DOHH2 (cell line): ENCODE measurements around the gene PAX7.
A peak's percentile ranks its signal among the peaks of the same experiment; 100 is the strongest.

ENCODE experiments used
- H3F3A ChIP-seq: fragments of 200-600 bp; sonication (generic), shearing (Covaris generic); 2 replicates; pipeline ENCODE4 v1.6.0; 2016; ENCODE audit warnings: antibody characterized with exemption, mild to moderate bottlenecking; ENCODE audit not compliant: control insufficient read depth, insufficient read depth
- H3K27ac ChIP-seq: fragments of 200-600 bp; sonication (generic); 2 replicates; pipeline ENCODE4 v1.5.1; 2014; ENCODE audit warnings: low read depth, mild to moderate bottlenecking, low read length, moderate library complexity
- H3K27me3 ChIP-seq: fragments of 200-600 bp; sonication (generic); 2 replicates; pipeline ENCODE4 v1.6.1; 2014; ENCODE audit warnings: mild to moderate bottlenecking, low read length, mixed read lengths; ENCODE audit not compliant: control insufficient read depth
- H3K36me3 ChIP-seq: fragments of 200-600 bp; sonication (generic); 2 replicates; pipeline ENCODE4 v1.6.1; 2014; ENCODE audit warnings: mild to moderate bottlenecking, low read length, moderate library complexity, mixed read lengths; ENCODE audit not compliant: control insufficient read depth
- H3K4me1 ChIP-seq: fragments of 200-600 bp; sonication (generic); 2 replicates; pipeline ENCODE4 v1.6.1; 2014; ENCODE audit warnings: mild to moderate bottlenecking, low read length, mixed read lengths; ENCODE audit not compliant: control insufficient read depth
- H3K4me2 ChIP-seq: fragments of 200-600 bp; sonication (generic); 2 replicates; pipeline ENCODE4 v1.6.0; 2014; ENCODE audit warnings: mild to moderate bottlenecking, low read length, moderate library complexity
- H3K4me3 ChIP-seq: fragments of 200-600 bp; sonication (generic); 2 replicates; pipeline ENCODE4 v1.5.1; 2014; ENCODE audit warnings: mild to moderate bottlenecking, low read length, mixed read lengths
- H3K79me2 ChIP-seq: fragments of 200-600 bp; sonication (generic); 2 replicates; pipeline ENCODE4 v1.6.1; 2014; ENCODE audit warnings: mild to moderate bottlenecking, low read length, mixed read lengths; ENCODE audit not compliant: control insufficient read depth
- H3K9me2 ChIP-seq: fragments of 200-600 bp; sonication (generic); replicated peaks from 2 replicates; pipeline ENCODE4 v1.6.1; 2014; ENCODE audit warnings: mild to moderate bottlenecking, low read length, mixed read lengths; ENCODE audit not compliant: control insufficient read depth
- H3K9me3 ChIP-seq: fragments of 200-600 bp; sonication (generic); 2 replicates; pipeline ENCODE4 v1.6.1; 2014; ENCODE audit warnings: antibody characterized with exemption, low read length, mixed read lengths; ENCODE audit not compliant: control insufficient read depth, insufficient read depth
- H4K20me1 ChIP-seq: fragments of 200-600 bp; sonication (generic); 2 replicates; pipeline ENCODE4 v1.6.0; 2014; ENCODE audit warnings: low read depth, mild to moderate bottlenecking, antibody characterized with exemption, low read length, moderate library complexity; ENCODE audit not compliant: control insufficient read depth, insufficient read depth
- EZH2phosphoT487 ChIP-seq: fragments of 200-600 bp; sonication (generic); IDR thresholded peaks from 2 replicates; pipeline ENCODE4 v1.6.1; 2017; ENCODE audit warnings: borderline replicate concordance, mild to moderate bottlenecking, antibody characterized with exemption, low read length, moderate library complexity, mixed read lengths
- TF ChIP-seq, protein P1 (sequence below): fragments of 200-600 bp; sonication (generic); IDR thresholded peaks from one replicate; pipeline ENCODE4 v1.5.1; 2014; ENCODE audit warnings: antibody characterized with exemption, mild to moderate bottlenecking, low read depth, low read length; ENCODE audit not compliant: poor library complexity, severe bottlenecking

PAX7 gene

DNA sequence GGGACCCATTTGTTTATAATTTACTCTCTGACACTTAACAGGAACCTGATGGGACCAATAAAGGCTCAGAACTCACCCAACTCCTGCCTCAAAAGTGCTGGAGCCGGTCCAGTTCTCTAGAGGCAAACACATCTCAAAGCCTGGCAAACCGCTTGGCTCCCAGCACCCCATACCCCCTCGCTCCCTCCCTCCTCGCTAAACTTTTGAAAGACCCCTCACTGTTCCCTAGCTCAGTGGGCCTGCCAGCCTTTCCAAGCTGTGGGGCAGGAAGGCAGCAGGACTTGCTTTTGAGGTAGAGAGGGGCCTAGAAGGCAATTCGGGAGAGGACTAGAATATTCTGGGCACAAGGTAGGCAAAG lies 40.2 kb downstream of the PAX7 start:
- no peaks in the 10 kb centered on the region for H4K20me1 ChIP-seq
- H3K79me2 ChIP-seq, result no peaks in the 10 kb centered on the region
- H3K27ac ChIP-seq, result no peak overlapping the region
- H3K4me2 ChIP-seq, result no peak overlapping the region
- no peaks in the 10 kb centered on the region for H3K27me3 ChIP-seq
- no peaks in the 10 kb centered on the region for H3F3A ChIP-seq
- no peaks in the 10 kb centered on the region for H3K9me3 ChIP-seq
- no peaks in the 10 kb centered on the region for H3K9me2 ChIP-seq
- no peak overlapping the region for H3K4me3 ChIP-seq
- TF ChIP-seq, protein P1, sequence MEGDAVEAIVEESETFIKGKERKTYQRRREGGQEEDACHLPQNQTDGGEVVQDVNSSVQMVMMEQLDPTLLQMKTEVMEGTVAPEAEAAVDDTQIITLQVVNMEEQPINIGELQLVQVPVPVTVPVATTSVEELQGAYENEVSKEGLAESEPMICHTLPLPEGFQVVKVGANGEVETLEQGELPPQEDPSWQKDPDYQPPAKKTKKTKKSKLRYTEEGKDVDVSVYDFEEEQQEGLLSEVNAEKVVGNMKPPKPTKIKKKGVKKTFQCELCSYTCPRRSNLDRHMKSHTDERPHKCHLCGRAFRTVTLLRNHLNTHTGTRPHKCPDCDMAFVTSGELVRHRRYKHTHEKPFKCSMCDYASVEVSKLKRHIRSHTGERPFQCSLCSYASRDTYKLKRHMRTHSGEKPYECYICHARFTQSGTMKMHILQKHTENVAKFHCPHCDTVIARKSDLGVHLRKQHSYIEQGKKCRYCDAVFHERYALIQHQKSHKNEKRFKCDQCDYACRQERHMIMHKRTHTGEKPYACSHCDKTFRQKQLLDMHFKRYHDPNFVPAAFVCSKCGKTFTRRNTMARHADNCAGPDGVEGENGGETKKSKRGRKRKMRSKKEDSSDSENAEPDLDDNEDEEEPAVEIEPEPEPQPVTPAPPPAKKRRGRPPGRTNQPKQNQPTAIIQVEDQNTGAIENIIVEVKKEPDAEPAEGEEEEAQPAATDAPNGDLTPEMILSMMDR, result no peak
- TF ChIP-seq EZH2phosphoT487, result no peak
- no peaks in the 10 kb centered on the region for H3K36me3 ChIP-seq
- no peaks in the 10 kb centered on the region for H3K4me1 ChIP-seq

DNA sequence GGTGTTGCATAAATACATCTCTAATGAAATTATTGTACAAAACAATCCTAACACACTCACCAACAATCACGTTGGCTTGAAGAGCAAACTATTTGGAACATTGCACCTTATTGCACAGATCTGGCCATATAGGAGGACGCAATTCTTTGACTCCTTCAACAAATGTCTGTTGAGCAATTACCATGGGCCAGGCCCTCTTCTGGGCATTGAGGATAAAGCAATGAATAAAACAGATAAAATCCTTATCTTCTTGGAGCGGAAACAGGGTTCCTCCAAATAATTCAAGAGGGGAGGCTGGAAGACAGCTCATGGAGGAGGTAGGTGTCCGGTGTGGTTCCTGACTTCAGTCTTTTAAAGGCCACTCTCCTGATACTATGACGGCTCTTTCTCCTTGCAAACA lies 43.3 kb downstream of the PAX7 start:
- no peaks in the 10 kb centered on the region for H3F3A ChIP-seq
- no peaks in the 10 kb centered on the region for H3K27me3 ChIP-seq
- TF ChIP-seq, protein P1, result peak; percentile 20
- TF ChIP-seq EZH2phosphoT487, result no peak
- H3K4me3 ChIP-seq, result no peak overlapping the region
- no peaks in the 10 kb centered on the region for H4K20me1 ChIP-seq
- no peak overlapping the region for H3K27ac ChIP-seq
- H3K9me3 ChIP-seq, result no peaks in the 10 kb centered on the region
- H3K4me1 ChIP-seq, result no peaks in the 10 kb centered on the region
- H3K9me2 ChIP-seq, result no peaks in the 10 kb centered on the region
- no peaks in the 10 kb centered on the region for H3K36me3 ChIP-seq
- H3K4me2 ChIP-seq, result no peak overlapping the region
- no peaks in the 10 kb centered on the region for H3K79me2 ChIP-seq

DNA sequence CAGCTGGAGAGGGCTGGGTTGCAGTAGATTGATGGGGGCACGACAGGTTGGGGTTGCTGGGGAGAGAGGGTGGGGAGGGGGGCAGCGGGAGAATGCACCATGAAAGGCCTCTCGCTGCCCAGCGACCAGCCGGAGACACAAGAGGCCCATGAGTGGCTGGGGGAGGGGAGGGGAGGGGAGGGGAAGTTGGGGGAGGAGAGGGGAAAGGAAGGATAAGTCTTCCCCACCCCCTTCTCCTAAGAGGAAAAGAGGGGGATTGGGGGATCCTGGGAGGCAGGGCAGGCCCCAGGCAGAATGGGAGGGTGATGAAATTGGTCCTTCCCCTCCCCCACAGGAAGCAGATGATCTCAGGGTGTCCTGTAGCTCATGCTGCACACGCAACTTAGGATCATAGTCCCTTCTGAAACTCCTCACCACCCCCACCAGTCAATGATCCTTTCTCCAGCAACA lies 45.7 kb downstream of the PAX7 start:
- no peak overlapping the region for H3K4me3 ChIP-seq
- H3K9me3 ChIP-seq, result peaks cover 3% of the 10 kb centered on the region
- H3K4me1 ChIP-seq, result no peaks in the 10 kb centered on the region
- no peak overlapping the region for H3K27ac ChIP-seq
- H3K27me3 ChIP-seq, result no peaks in the 10 kb centered on the region
- H3K79me2 ChIP-seq, result no peaks in the 10 kb centered on the region
- no peaks in the 10 kb centered on the region for H3K36me3 ChIP-seq
- no peak overlapping the region for H3K4me2 ChIP-seq
- no peaks in the 10 kb centered on the region for H3F3A ChIP-seq
- H4K20me1 ChIP-seq, result no peaks in the 10 kb centered on the region
- no peak for TF ChIP-seq EZH2phosphoT487
- TF ChIP-seq, protein P1, result no peak
- no peaks in the 10 kb centered on the region for H3K9me2 ChIP-seq

DNA sequence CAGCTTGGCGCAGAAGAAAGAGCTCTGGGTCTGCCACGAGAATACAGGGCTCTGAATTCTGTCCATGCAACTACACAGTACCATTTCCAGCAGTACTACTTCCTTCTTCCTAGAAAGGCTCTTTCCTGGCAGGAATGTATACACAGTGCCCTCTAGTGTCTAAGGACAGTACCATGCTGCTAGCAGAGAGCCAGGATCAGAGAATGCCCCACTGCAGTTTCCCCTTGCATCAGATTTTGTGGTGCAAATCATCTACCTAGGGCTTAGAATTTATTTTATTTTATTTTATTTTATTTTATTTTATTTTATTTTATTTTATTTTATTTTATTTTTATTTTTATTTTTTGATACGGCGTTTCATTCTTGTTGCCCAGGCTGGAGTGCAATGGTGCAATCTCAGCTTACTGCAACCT lies 50.8 kb downstream of the PAX7 start:
- H3K4me1 ChIP-seq, result no peaks in the 10 kb centered on the region
- TF ChIP-seq, protein P1, result peak; percentile 65
- no peak for TF ChIP-seq EZH2phosphoT487
- H3K9me2 ChIP-seq, result no peaks in the 10 kb centered on the region
- no peaks in the 10 kb centered on the region for H3K27me3 ChIP-seq
- H3K9me3 ChIP-seq, result peaks cover 3% of the 10 kb centered on the region
- H3K27ac ChIP-seq, result no peak overlapping the region
- no peak overlapping the region for H3K4me2 ChIP-seq
- H3K36me3 ChIP-seq, result no peaks in the 10 kb centered on the region
- H3K79me2 ChIP-seq, result no peaks in the 10 kb centered on the region
- H3F3A ChIP-seq, result no peaks in the 10 kb centered on the region
- no peak overlapping the region for H3K4me3 ChIP-seq
- H4K20me1 ChIP-seq, result no peaks in the 10 kb centered on the region
